Retinal pigment epithelial cell (primary cell): ENCODE results near the gene PRR23C.

ENCODE experiments used
- DNase-seq: peaks from one replicate; pipeline ENCODE4 v3.0.0-alpha.2; 2010; ENCODE audit warnings: low read depth
- H3K4me3 ChIP-seq: 2 replicates; pipeline ENCODE4 v1.5.1; 2011; ENCODE audit warnings: mild to moderate bottlenecking, low read length, control low read depth, moderate library complexity
- CTCF ChIP-seq: conservative IDR thresholded peaks from 2 replicates; pipeline ENCODE4 v1.5.1; 2011; ENCODE audit warnings: low read depth, low read length, control low read depth, inconsistent platforms

Gene PRR23C

GRCh38 chr3:139020868-139021234 is 23.8 kb downstream of the PRR23C start, which contains the start of gene PRR23B:
Gene PRR23B (minus strand): TSS chr3:139020926. CDS start chr3:139020661, 265 bp downstream.
- peak; percentile 12 for TF ChIP-seq CTCF

GRCh38 chr3:139020036-139020867 is 24.4 kb downstream of the PRR23C start:
- DNase-seq: no peak
- no peak for TF ChIP-seq CTCF
- H3K4me3 ChIP-seq: no peak overlapping the region

More at GRCh38 chr3:139020868-139021234, 23.8 kb downstream of the PRR23C start, which contains the start of gene PRR23B:
- H3K4me3 ChIP-seq: no peak within 1 kb of the TSS
- no peak for DNase-seq

- no peak for DNase-seq
- no peak for TF ChIP-seq CTCF
- no peak overlapping the region for H3K4me3 ChIP-seq
These were observed 28.2 kb downstream of the PRR23C start for GRCh38 chr3:139016430-139017048.

GRCh38 chr3:139006051-139006716 is 38.5 kb downstream of the PRR23C start, which contains the start of gene PRR23A:
Gene PRR23A (minus strand): TSS chr3:139006268. CDS start chr3:139006268, 0 bp downstream.
- no peak for TF ChIP-seq CTCF
- no peak within 1 kb of the TSS for H3K4me3 ChIP-seq
- DNase-seq: no peak

GRCh38 chr3:139005356-139005993 is 39.2 kb downstream of the PRR23C start:
- H3K4me3 ChIP-seq: no peak overlapping the region
- DNase-seq: no peak
- TF ChIP-seq CTCF: no peak

GRCh38 chr3:138995706-138996105 is 49.0 kb downstream of the PRR23C start:
- DNase-seq: no peak
- no peak overlapping the region for H3K4me3 ChIP-seq
- no peak for TF ChIP-seq CTCF
